ENCODE data around the gene CPNE4. TPM values are rescaled to one million over a fixed set of nuclear protein-coding genes. Genes with fewer than 3 reads are reported as not detected.

CPNE4 gene
- total RNA-seq, 1 donor from 2014 or later = 34.5 TPM

Small RNA genes lying within 50 kb of the gene (microRNA-seq; reads per million reads assigned to microRNA genes)
- not detected for gene MIR5704 (ENCODE audit: borderline number of aligned reads)

Measured in left ventricle myocardium superior (tissue), 1 donor.